Tibial nerve (tissue), 4 donors: ENCODE results near the gene TACR2. TPM values are rescaled to one million over a fixed set of nuclear protein-coding genes. Genes with fewer than 3 reads are reported as not detected.

Experiments used
- DNase-seq, 2 donors: peaks; one replicate each; pipeline ENCODE4 v3.0.0-alpha.2; 2019; ENCODE audit warnings: low spot score in 2 of 2
- H3K27ac ChIP-seq, 4 donors: fragments of 200-600 bp; sonication (generic) in 3 of 4; one replicate each; pipeline ENCODE4 v1.5.1; 2017 to 2019; ENCODE audit warnings: mild to moderate bottlenecking in 1 of 4
- H3K27me3 ChIP-seq, 2 donors: fragments of 200-600 bp; sonication (generic) in 1 of 2; one replicate each; pipeline versions ENCODE4 v1.5.1 to v1.6.0; 2017 to 2019
- H3K36me3 ChIP-seq, 3 donors: fragments of 200-600 bp; sonication (generic); one replicate each; pipeline ENCODE4 v1.5.1; 2018 to 2019
- H3K4me1 ChIP-seq, 4 donors: fragments of 200-600 bp; sonication (generic) in 3 of 4; one replicate each; pipeline ENCODE4 v1.5.1; 2017 to 2019
- H3K4me3 ChIP-seq, 4 donors: fragments of 200-600 bp; sonication (generic) in 3 of 4; one replicate each; pipeline ENCODE4 v1.5.1; 2017 to 2019; ENCODE audit warnings: mild to moderate bottlenecking in 1 of 4, moderate library complexity in 1 of 4
- H3K9me3 ChIP-seq, 4 donors: fragments of 200-600 bp; sonication (generic) in 3 of 4; one replicate each; pipeline ENCODE4 v1.5.1; 2017 to 2019
- CTCF ChIP-seq, 5 experiments: fragments of 200-600 bp in 3 of 5; fragments of 450-650 bp in 2 of 5; sonication (generic) in 3 of 5; IDR thresholded peaks; one replicate each; pipeline ENCODE4 v1.5.1; 2016 to 2019; ENCODE audit warnings: antibody characterized with exemption in 5 of 5, mild to moderate bottlenecking in 3 of 5, moderate library complexity in 2 of 5
- EP300 ChIP-seq, 2 donors: sonication (generic); formaldehyde crosslinking; IDR thresholded peaks; one replicate each; pipeline ENCODE4 v1.6.1; 2017; ENCODE audit warnings: antibody characterized with exemption in 2 of 2, mild to moderate bottlenecking in 1 of 2
- POLR2A ChIP-seq, 2 donors: fragments of 450-650 bp; IDR thresholded peaks; one replicate each; pipeline ENCODE4 v1.6.1; 2017; ENCODE audit warnings: antibody characterized with exemption in 2 of 2, mild to moderate bottlenecking in 2 of 2, moderate library complexity in 2 of 2
- WGBS, 2 donors: methylation state at CpG; one replicate each; pipeline ENCODE4 v1.1.5; 2018; 5-methylcytosine and 5-hydroxymethylcytosine counted together
- total RNA-seq, 4 donors: library from RNA; depleted of rRNA; stranded (reverse); fragments of >200 nt; gene quantifications; one replicate each; pipeline ENCODE4 v1.1.0, GENCODE V29; 2016

The TACR2 gene
- total RNA-seq, 4 donors from 2014 or later = 0.59 to 4.6 (median 1.2) TPM

- Histone ChIP-seq H3K36me3 (peaks cover 0 to 96% (median 16%) of the 10 kb centered on the region in 3 donors), H3K9me3 (no peaks in the 10 kb centered on the region), H3K4me1 (peaks cover 0 to 13% (median 0%) of the 10 kb centered on the region in 4 donors), H3K4me3 (no peak overlapping the region), H3K27me3 (no peaks in the 10 kb centered on the region), H3K27ac (no peak overlapping the region)
- no peak for DNase-seq
- no peak for TF ChIP-seq POLR2A (IDR thresholded peaks at IDR 0.05)
- no peak for TF ChIP-seq EP300 (IDR thresholded peaks at IDR 0.05)
- TF ChIP-seq CTCF (IDR thresholded peaks at IDR 0.05) = no peak
- WGBS, 2 donors = 84 to 96% methylated on average over 10 of the region's 10 CpGs
Measured at GRCh38 chr10:69384320-69384719, 32.4 kb downstream of the TACR2 start.

GRCh38 chr10:69383558-69383957, 33.2 kb downstream of the TACR2 start:
- Histone ChIP-seq H3K27me3 (no peaks in the 10 kb centered on the region), H3K36me3 (peaks cover 0 to 93% (median 16%) of the 10 kb centered on the region in 3 donors), H3K4me3 (no peak overlapping the region), H3K9me3 (no peaks in the 10 kb centered on the region), H3K27ac (no peak overlapping the region), H3K4me1 (peaks cover 0 to 13% (median 0%) of the 10 kb centered on the region in 4 donors)
- TF ChIP-seq EP300 (IDR thresholded peaks at IDR 0.05) (no peak), CTCF (IDR thresholded peaks at IDR 0.05) (peak in 1 of 5 experiments; percentile 22)
- no peak for DNase-seq
- 39 to 41% methylated on average over 3 of the region's 3 CpGs for WGBS, 2 donors

- no peaks in the 10 kb centered on the region for H3K9me3 ChIP-seq
- no peak overlapping the region for H3K27ac ChIP-seq
- H3K27me3 ChIP-seq = no peaks in the 10 kb centered on the region
- no peak for DNase-seq
- H3K36me3 ChIP-seq = peaks cover 0 to 93% (median 16%) of the 10 kb centered on the region in 3 donors
- TF ChIP-seq CTCF (IDR thresholded peaks at IDR 0.05) (no peak), POLR2A (IDR thresholded peaks at IDR 0.05) (no peak), EP300 (IDR thresholded peaks at IDR 0.05) (no peak)
- peaks cover 0 to 13% (median 0%) of the 10 kb centered on the region in 4 donors for H3K4me1 ChIP-seq
- 85 to 86% methylated on average over 26 of the region's 26 CpGs for WGBS, 2 donors
- H3K4me3 ChIP-seq = no peak overlapping the region
Measured at GRCh38 chr10:69382382-69383117, 34.2 kb downstream of the TACR2 start.

GRCh38 chr10:69379800-69380199, 36.9 kb downstream of the TACR2 start:
- no peaks in the 10 kb centered on the region for H3K9me3 ChIP-seq
- whole genome bisulfite sequencing, 2 donors = 92 to 98% methylated on average over 16 of the region's 16 CpGs
- peaks cover 0 to 29% (median 5%) of the 10 kb centered on the region in 4 donors for H3K4me1 ChIP-seq
- no peak for DNase-seq
- H3K27me3 ChIP-seq = no peaks in the 10 kb centered on the region
- TF ChIP-seq POLR2A (IDR thresholded peaks at IDR 0.05) (no peak), CTCF (IDR thresholded peaks at IDR 0.05) (no peak), EP300 (IDR thresholded peaks at IDR 0.05) (no peak)
- no peak overlapping the region for H3K27ac ChIP-seq
- no peak overlapping the region for H3K4me3 ChIP-seq
- peaks cover 0 to 76% (median 8%) of the 10 kb centered on the region in 3 donors for H3K36me3 ChIP-seq

- Histone ChIP-seq H3K4me1 (peaks cover 0 to 17% (median 5%) of the 10 kb centered on the region in 4 donors), H3K27me3 (no peaks in the 10 kb centered on the region), H3K36me3 (peaks cover 0 to 70% (median 6%) of the 10 kb centered on the region in 3 donors), H3K27ac (no peak overlapping the region), H3K9me3 (no peaks in the 10 kb centered on the region), H3K4me3 (no peak overlapping the region)
- WGBS, 2 donors = 51 to 54% methylated on average over 3 of the region's 3 CpGs
- TF ChIP-seq CTCF (IDR thresholded peaks at IDR 0.05) (no peak), EP300 (IDR thresholded peaks at IDR 0.05) (no peak), POLR2A (IDR thresholded peaks at IDR 0.05) (no peak)
- no peak for DNase-seq
Measured at GRCh38 chr10:69377933-69378332, 38.8 kb downstream of the TACR2 start.
